SK-N-SH treated with all-trans-retinoic acid at 6 μM for 48 hours (cell line): ENCODE measurements around the gene FGGY.

Experiments
- ATAC-seq: fragments of 200-7000 bp; cut with Tn5 transposase; 3 replicates; pipeline ENCODE4 v1.9.1; 2020; ENCODE audit warnings: mild to moderate bottlenecking, moderate library complexity
- ARNTL ChIP-seq: fragments of 450-650 bp; formaldehyde crosslinking; IDR thresholded peaks from 2 replicates; pipeline ENCODE4 v1.5.0; 2020; ENCODE audit warnings: low read depth, mild to moderate bottlenecking, moderate library complexity, borderline replicate concordance
- CSDC2 ChIP-seq: fragments of 250-450 bp; sonication (Bioruptor Pico); IDR thresholded peaks from 2 replicates; pipeline ENCODE4 v1.5.0; 2020; ENCODE audit warnings: mild to moderate bottlenecking, moderate library complexity
- ESRRG ChIP-seq: fragments of 250-450 bp; sonication (Bioruptor Pico); IDR thresholded peaks from 2 replicates; pipeline ENCODE4 v1.6.1; 2021; ENCODE audit warnings: mild to moderate bottlenecking
- GLIS3 ChIP-seq: fragments of 250-450 bp; sonication (Bioruptor Pico); IDR thresholded peaks from 2 replicates; pipeline ENCODE4 v1.5.0; 2020; ENCODE audit warnings: mild to moderate bottlenecking, moderate library complexity
- ISL1 ChIP-seq: fragments of 250-450 bp; sonication (Bioruptor Pico); IDR thresholded peaks from 2 replicates; pipeline ENCODE4 v2.1.2; 2022; ENCODE audit warnings: mild to moderate bottlenecking, moderate library complexity
- OSR1 ChIP-seq: fragments of 250-450 bp; sonication (Bioruptor Pico); IDR thresholded peaks from 2 replicates; pipeline ENCODE4 v1.8.0; 2022; ENCODE audit warnings: moderate library complexity, mild to moderate bottlenecking, inconsistent platforms
- PPARA ChIP-seq: fragments of 250-450 bp; sonication (Bioruptor Pico); IDR thresholded peaks from 2 replicates; pipeline ENCODE4 v1.5.0; 2020; ENCODE audit warnings: mild to moderate bottlenecking, borderline replicate concordance
- RARB ChIP-seq: fragments of 250-450 bp; sonication (Bioruptor Pico); IDR thresholded peaks from 2 replicates; pipeline ENCODE4 v1.8.0; 2021; ENCODE audit warnings: mild to moderate bottlenecking, moderate library complexity
- SNAI2 ChIP-seq: fragments of 250-450 bp; sonication (Bioruptor Pico); IDR thresholded peaks from 2 replicates; pipeline ENCODE4 v1.5.0; 2020; ENCODE audit warnings: mild to moderate bottlenecking, moderate library complexity
- TCF4 ChIP-seq: fragments of 250-450 bp; sonication (Bioruptor Pico); IDR thresholded peaks from 2 replicates; pipeline ENCODE4 v1.8.0; 2021; ENCODE audit warnings: mild to moderate bottlenecking, moderate library complexity, borderline replicate concordance
- TOX ChIP-seq: fragments of 250-450 bp; sonication (Bioruptor Pico); IDR thresholded peaks from 2 replicates; pipeline ENCODE4 v1.8.0; 2021; ENCODE audit warnings: mild to moderate bottlenecking, moderate library complexity, borderline replicate concordance
- ZC3H10 ChIP-seq: fragments of 250-450 bp; sonication (Bioruptor Pico); IDR thresholded peaks from 2 replicates; pipeline ENCODE4 v1.5.1; 2021; ENCODE audit warnings: mild to moderate bottlenecking, moderate library complexity
- ZFP3 ChIP-seq: fragments of 250-450 bp; sonication (Bioruptor Pico); IDR thresholded peaks from 2 replicates; pipeline ENCODE4 v1.5.0; 2020; ENCODE audit warnings: mild to moderate bottlenecking, moderate library complexity
- ZFP30 ChIP-seq: fragments of 450-650 bp; formaldehyde crosslinking; IDR thresholded peaks from 2 replicates; pipeline ENCODE4 v1.5.0; 2022; ENCODE audit warnings: mild to moderate bottlenecking, moderate library complexity
- ZNF565 ChIP-seq: fragments of 450-650 bp; formaldehyde crosslinking; conservative IDR thresholded peaks from 2 replicates; pipeline ENCODE4 v1.5.0; 2020; ENCODE audit warnings: low read depth, mild to moderate bottlenecking, moderate library complexity
- ZNF8 ChIP-seq: fragments of 450-650 bp; formaldehyde crosslinking; IDR thresholded peaks from 2 replicates; pipeline ENCODE4 v1.5.0; 2020; ENCODE audit warnings: mild to moderate bottlenecking, moderate library complexity
- TF ChIP-seq, protein P1 (sequence below): fragments of 250-450 bp; sonication (Bioruptor Pico); IDR thresholded peaks from 2 replicates; pipeline ENCODE4 v1.8.0; 2020; ENCODE audit warnings: mild to moderate bottlenecking, moderate library complexity, borderline replicate concordance
- TF ChIP-seq, protein P2 (sequence below): fragments of 250-450 bp; sonication (Bioruptor Pico); IDR thresholded peaks from 2 replicates; pipeline ENCODE4 v1.5.1; 2020; ENCODE audit warnings: low read depth, mild to moderate bottlenecking, moderate library complexity
- TF ChIP-seq, protein P3 (sequence below): fragments of 250-450 bp; sonication (Bioruptor Pico); IDR thresholded peaks from 2 replicates; pipeline ENCODE4 v1.5.0; 2020; ENCODE audit warnings: mild to moderate bottlenecking, moderate library complexity
- TF ChIP-seq, protein P4 (sequence below): fragments of 250-450 bp; sonication (Bioruptor Pico); IDR thresholded peaks from 2 replicates; pipeline ENCODE4 v1.8.0; 2021; ENCODE audit warnings: low read depth, mild to moderate bottlenecking, moderate library complexity, borderline replicate concordance

FGGY gene

DNA sequence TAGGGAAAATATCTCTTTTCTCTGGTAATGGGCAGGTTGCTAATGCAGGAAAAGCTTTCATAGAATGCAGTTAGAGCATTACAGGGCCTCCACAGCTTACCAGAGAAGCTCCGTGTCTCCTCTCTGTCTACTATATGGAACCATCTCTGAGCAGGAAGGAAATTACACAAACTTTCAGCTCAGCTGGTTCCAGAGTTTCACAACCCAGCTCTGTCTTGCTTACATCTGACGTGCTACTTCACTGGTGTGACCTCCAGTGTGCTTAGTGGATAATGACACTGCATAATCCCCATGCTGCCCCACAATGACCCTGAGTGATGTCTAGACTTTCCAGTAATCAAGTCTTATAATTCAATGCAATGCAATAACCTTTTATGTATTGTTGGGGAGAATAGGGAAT lies 4.3 kb upstream of the FGGY start (continued):
- TF ChIP-seq OSR1 (CRISPR knock-in tag) (no peak), SNAI2 (no peak), ESRRG (no peak), TCF4 (no peak), CSDC2 (CRISPR knock-in tag) (no peak)
- TF ChIP-seq, protein P1, sequence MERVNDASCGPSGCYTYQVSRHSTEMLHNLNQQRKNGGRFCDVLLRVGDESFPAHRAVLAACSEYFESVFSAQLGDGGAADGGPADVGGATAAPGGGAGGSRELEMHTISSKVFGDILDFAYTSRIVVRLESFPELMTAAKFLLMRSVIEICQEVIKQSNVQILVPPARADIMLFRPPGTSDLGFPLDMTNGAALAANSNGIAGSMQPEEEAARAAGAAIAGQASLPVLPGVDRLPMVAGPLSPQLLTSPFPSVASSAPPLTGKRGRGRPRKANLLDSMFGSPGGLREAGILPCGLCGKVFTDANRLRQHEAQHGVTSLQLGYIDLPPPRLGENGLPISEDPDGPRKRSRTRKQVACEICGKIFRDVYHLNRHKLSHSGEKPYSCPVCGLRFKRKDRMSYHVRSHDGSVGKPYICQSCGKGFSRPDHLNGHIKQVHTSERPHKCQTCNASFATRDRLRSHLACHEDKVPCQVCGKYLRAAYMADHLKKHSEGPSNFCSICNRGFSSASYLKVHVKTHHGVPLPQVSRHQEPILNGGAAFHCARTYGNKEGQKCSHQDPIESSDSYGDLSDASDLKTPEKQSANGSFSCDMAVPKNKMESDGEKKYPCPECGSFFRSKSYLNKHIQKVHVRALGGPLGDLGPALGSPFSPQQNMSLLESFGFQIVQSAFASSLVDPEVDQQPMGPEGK: no peak

DNA sequence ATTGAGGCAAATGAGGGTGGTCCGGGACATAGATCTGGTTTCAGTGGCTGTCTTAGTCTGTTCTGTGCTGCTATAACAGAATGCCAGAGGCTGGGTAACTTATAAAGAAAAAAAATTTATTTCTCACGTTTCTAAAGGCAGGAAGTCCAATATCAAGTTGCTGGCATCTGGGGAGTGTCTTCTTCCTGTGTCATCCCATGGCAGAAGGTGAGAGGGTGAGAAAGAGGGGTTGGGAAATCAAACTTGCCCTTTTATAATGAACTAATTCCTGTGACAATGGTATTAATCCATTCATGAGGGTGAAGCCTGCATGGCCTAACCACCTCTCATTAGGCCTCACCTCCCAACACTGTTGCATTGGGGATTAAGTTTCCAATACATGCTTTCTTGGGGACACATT lies 3.7 kb upstream of the FGGY start:
- TF ChIP-seq ZNF565 (CRISPR knock-in tag) (no peak), ZNF8 (CRISPR knock-in tag) (no peak), CSDC2 (CRISPR knock-in tag) (no peak)
- TF ChIP-seq, protein P2, sequence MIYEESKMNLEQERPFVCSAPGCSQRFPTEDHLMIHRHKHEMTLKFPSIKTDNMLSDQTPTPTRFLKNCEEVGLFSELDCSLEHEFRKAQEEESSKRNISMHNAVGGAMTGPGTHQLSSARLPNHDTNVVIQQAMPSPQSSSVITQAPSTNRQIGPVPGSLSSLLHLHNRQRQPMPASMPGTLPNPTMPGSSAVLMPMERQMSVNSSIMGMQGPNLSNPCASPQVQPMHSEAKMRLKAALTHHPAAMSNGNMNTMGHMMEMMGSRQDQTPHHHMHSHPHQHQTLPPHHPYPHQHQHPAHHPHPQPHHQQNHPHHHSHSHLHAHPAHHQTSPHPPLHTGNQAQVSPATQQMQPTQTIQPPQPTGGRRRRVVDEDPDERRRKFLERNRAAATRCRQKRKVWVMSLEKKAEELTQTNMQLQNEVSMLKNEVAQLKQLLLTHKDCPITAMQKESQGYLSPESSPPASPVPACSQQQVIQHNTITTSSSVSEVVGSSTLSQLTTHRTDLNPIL (CRISPR knock-in tag): no peak
- ATAC-seq: no peak

DNA sequence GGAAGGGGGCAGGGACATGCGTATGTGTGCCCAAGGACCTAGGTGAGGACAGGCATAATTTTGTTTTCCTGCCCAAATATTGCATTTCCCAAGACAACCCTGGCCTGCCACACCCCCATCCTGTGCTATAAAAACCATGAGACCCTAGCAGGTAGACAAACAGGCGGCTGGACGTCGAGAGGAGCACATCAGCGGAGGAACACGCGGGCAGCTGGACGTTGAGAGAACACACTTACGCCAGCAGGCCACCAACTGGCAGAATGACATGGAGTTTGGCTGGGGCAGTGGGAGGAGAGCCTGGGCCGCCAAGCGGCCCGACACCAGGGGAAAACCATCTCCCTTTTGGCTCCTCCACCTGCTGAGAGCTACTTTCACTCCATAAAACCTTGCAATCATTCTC lies 3.0 kb upstream of the FGGY start:
- ATAC-seq: no peak
- no peak for TF ChIP-seq PPARA (CRISPR knock-in tag)
- TF ChIP-seq ZC3H10 (CRISPR knock-in tag): no peak
- TF ChIP-seq, protein P2 (CRISPR knock-in tag): no peak
- TF ChIP-seq, protein P3, sequence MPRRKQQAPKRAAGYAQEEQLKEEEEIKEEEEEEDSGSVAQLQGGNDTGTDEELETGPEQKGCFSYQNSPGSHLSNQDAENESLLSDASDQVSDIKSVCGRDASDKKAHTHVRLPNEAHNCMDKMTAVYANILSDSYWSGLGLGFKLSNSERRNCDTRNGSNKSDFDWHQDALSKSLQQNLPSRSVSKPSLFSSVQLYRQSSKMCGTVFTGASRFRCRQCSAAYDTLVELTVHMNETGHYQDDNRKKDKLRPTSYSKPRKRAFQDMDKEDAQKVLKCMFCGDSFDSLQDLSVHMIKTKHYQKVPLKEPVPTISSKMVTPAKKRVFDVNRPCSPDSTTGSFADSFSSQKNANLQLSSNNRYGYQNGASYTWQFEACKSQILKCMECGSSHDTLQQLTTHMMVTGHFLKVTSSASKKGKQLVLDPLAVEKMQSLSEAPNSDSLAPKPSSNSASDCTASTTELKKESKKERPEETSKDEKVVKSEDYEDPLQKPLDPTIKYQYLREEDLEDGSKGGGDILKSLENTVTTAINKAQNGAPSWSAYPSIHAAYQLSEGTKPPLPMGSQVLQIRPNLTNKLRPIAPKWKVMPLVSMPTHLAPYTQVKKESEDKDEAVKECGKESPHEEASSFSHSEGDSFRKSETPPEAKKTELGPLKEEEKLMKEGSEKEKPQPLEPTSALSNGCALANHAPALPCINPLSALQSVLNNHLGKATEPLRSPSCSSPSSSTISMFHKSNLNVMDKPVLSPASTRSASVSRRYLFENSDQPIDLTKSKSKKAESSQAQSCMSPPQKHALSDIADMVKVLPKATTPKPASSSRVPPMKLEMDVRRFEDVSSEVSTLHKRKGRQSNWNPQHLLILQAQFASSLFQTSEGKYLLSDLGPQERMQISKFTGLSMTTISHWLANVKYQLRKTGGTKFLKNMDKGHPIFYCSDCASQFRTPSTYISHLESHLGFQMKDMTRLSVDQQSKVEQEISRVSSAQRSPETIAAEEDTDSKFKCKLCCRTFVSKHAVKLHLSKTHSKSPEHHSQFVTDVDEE (CRISPR knock-in tag): no peak
- no peak for TF ChIP-seq OSR1 (CRISPR knock-in tag)
- no peak for TF ChIP-seq ZNF565 (CRISPR knock-in tag)
- no peak for TF ChIP-seq SNAI2
- TF ChIP-seq ZFP3 (CRISPR knock-in tag): no peak
- TF ChIP-seq, protein P1: no peak

DNA sequence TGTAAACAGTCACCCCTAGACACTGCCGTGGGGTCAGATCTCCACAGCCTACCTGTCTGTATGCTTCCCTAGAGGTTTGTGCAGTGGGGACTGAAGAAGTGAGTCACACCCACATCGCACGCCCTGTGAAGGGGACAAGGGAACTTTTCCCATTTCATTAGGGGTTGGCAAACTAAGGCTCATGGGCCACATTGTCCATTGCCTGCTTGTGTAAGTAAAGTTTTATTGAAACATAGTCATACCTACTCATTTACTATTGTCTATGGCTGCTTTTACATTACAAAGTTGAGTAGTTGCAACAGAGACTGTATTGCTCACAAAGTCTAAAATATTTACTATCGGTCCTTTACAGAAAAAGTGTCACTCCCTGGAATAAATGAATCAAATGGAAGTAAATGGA lies 2.5 kb upstream of the FGGY start:
- no peak for ATAC-seq
- no peak for TF ChIP-seq ZFP30

DNA sequence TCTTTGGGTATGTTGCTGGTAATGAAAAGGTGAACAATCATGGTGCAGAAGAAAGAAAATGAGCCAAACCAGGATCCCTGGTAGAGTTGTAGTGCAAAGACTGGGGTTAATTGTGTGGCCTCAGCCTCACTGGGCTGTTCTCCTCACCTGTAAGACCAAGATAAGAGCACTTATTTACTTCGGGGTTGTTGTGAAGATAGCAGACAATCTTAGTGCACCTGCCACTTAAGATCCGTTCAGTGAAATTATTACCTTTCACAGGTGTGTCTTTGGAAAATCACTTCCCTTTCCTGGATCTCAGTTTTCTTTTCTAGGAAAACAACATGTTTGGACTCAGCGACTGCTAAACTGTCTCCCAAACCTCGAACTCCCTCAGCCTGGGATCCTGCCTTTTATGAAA lies 1.3 kb upstream of the FGGY start:
- ATAC-seq: no peak
- TF ChIP-seq RARB: no peak
- TF ChIP-seq SNAI2: no peak
- TF ChIP-seq OSR1 (CRISPR knock-in tag): no peak
- TF ChIP-seq, protein P1: no peak
- TF ChIP-seq, protein P2 (CRISPR knock-in tag): no peak
- TF ChIP-seq, protein P4, sequence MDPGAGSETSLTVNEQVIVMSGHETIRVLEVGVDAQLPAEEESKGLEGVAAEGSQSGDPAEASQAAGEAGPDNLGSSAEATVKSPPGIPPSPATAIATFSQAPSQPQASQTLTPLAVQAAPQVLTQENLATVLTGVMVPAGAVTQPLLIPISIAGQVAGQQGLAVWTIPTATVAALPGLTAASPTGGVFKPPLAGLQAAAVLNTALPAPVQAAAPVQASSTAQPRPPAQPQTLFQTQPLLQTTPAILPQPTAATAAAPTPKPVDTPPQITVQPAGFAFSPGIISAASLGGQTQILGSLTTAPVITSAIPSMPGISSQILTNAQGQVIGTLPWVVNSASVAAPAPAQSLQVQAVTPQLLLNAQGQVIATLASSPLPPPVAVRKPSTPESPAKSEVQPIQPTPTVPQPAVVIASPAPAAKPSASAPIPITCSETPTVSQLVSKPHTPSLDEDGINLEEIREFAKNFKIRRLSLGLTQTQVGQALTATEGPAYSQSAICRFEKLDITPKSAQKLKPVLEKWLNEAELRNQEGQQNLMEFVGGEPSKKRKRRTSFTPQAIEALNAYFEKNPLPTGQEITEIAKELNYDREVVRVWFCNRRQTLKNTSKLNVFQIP (CRISPR knock-in tag): no peak
- no peak for TF ChIP-seq ZNF565 (CRISPR knock-in tag)
- TF ChIP-seq ZFP3 (CRISPR knock-in tag): no peak
- TF ChIP-seq ZFP30: no peak
- TF ChIP-seq TCF4: no peak
- no peak for TF ChIP-seq ZC3H10 (CRISPR knock-in tag)
- TF ChIP-seq ISL1 (CRISPR knock-in tag): no peak
- TF ChIP-seq GLIS3 (CRISPR knock-in tag): no peak
- no peak for TF ChIP-seq TOX
- TF ChIP-seq ARNTL (CRISPR knock-in tag): no peak
